ELF-1 (cell line): ENCODE results near the gene TAP2.

ENCODE experiments used
- DNase-seq: peaks from one replicate; pipeline ENCODE4 v3.0.0-alpha.2; 2016; ENCODE audit warnings: low read depth, low spot score

Gene TAP2

DNA sequence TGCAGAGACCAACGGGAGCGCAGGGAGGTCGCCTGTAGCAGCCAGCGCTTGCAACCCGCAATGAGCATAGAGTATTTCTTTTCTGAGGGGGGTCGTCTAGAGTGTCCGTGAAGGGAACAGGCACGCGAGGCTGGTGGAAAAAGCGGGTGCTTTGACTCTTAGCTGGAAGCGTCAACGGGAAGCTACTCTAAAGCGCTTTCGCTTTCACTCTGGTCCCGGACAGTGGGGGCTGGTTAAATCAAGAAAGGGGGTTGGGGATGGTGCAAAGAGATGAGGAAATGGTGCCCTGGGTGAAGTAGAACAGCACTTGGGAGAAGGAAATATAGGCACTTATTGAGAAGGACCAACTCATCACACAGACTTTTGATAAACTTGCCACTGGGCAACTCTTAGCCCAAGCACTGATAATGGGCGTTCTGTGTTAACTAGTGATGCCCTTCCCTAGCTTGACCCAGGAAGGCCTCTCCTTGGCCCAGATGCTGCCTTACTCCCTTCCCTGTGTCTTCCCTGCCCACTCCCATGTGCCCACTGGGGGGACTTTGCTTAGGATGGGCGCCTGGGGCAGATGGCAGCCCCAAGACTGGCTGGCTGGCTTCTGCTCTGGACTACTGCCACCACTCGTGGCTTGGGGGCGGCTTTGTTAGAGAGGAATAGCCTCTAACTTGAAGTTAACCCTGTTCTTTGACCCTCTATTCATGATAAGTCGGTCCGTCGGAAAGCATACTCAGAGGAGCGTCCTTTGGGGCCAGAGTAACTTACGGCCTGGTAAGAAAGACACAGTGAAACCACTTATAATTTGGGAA is 16.0 kb upstream of the TAP2 start:
- DNase-seq = no peak

- peak; percentile 94 for DNase-seq
These were observed 15.2 kb upstream of the TAP2 start, which contains the start of the genes PSMB9 and TAP1 for GRCh38 chr6:32853541-32854375. Gene PSMB9 (plus strand): TSS chr6:32854192. CDS start chr6:32854230, 38 bp downstream. Gene TAP1 (minus strand): TSS chr6:32853704. CDS start chr6:32853636, 68 bp downstream.

- peak; percentile 37 for DNase-seq
These were observed 14.5 kb upstream of the TAP2 start for GRCh38 chr6:32852844-32853540.

- no peak for DNase-seq
These were observed 13.7 kb upstream of the TAP2 start for GRCh38 chr6:32852018-32852843.

- DNase-seq = no peak
These were observed 12.5 kb upstream of the TAP2 start for GRCh38 chr6:32851025-32851424.

- no peak for DNase-seq
These were observed 10.6 kb upstream of the TAP2 start for GRCh38 chr6:32849126-32849525.

DNA sequence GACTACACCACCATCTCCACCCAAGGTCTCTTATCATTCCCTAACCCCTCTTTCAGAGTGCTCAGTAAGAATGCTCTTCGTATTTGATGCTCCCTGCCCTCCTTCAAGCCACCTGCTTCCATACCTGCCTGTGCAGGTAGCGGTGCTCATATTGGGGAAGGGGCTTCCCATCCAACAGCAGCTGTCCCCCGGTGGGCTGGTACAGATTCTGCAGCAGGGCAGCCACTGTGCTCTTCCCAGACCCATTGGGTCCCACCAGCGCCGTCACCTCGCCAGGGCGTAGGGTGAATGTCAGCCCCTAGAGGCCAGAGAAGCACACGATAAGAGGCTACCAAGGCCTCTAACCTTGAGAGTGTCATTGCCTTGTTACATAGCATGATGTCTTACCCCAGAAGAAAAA is 9.3 kb upstream of the TAP2 start:
- no peak for DNase-seq

DNA sequence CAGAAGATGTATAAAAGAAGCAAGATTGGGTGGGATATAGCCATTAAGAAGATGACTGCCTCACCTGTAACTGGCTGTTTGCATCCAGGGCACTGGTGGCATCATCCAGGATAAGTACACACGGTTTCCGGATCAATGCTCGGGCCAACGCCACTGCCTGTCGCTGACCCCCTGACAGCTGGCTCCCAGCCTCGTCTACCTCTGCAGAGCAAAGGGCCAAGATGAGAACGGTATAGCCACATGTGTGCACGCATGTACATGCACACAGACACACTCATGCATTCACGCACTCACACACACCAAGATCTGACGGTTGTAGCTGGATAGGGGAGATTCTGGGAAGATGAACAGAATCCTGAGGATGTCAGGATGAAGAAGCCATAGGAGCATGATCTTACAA is 8.5 kb upstream of the TAP2 start:
- no peak for DNase-seq

DNA sequence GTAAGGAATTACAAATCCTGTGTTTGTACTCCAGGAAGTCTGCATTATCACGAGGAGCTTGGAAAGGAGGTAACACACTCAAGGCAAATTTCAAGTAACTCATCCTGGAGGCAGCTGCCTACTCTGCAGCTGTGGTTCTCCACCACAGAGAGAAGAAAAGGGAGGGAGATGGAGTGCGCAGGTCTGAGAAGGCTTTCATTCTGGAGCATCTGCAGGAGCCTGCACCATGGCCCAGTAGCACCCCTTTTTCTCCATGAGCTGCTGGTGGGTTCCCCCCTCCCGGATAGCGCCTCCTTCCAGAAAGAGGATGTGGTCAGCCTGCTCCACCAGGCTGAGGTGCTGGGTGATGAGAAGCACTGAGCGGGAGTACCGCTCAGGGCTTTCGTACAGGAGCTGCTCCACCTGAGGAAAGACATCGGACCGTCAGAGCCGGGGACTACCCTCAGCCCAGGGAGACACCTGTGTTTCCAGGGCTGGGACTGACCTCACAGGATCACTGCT is 6.9 kb upstream of the TAP2 start:
- no peak for DNase-seq

GRCh38 chr6:32844839-32845383 is 6.4 kb upstream of the TAP2 start:
- DNase-seq = no peak

GRCh38 chr6:32843979-32844838 is 5.7 kb upstream of the TAP2 start, which contains the start of gene PSMB8:
Gene PSMB8 (minus strand): TSS chr6:32844047. CDS start chr6:32843996, 51 bp downstream.
- DNase-seq = peak; percentile 91

- no peak for DNase-seq
These were observed 4.9 kb upstream of the TAP2 start for GRCh38 chr6:32843331-32843978.

DNA sequence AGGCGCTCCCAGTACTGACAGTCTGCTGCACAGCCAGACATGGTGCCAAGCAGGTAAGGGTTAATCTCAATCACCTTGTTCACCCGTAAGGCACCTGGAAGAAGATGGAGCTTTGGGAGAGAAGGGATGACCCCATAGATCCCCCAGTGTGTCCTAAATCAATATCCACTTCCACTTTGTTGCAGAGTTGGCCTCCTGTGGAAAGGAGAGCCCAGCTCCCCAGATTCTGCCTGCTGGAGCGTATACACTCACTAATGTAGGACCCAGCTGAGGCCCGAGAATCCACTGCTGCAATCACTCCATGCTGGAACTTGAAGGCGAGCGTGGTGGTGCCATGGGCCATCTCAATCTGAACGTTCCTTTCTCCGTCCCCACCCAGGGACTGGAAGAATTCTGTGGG is 4.2 kb upstream of the TAP2 start:
- no peak for DNase-seq

DNA sequence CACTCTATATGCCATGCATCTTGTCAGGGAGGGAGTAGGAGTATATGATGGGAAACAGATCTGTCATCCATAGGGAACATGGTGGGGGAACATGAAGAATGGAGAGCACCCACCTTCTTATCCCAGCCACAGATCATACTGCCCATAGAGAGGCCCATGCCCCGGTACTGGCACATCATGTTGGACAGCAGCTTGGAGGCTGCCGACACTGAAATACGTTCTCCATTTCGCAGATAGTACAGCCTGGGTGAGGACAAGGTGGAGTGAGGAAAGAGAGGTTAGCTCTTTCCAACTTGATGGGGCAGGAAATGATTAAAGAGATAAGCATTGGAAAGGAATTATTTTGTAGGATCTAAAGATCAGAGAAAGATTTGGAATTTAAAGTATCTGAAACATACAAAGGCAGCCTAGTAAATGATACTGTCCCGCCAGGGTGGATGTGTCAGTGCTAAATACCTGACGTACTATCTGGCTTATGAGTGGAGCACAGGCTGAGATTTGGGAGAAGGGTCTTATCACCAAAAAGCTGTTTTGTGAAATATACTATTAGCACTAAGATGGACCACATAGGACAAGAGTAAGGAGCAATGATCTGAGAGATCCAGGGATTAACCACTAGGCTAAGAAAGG is 3.6 kb upstream of the TAP2 start:
- no peak for DNase-seq

GRCh38 chr6:32840604-32841246 is 2.2 kb upstream of the TAP2 start:
- no peak for DNase-seq

GRCh38 chr6:32839356-32839755 is 817 bp upstream of the TAP2 start:
- DNase-seq = no peak

- no peak for DNase-seq
These were observed 857 bp downstream of the TAP2 start for GRCh38 chr6:32837651-32838113.

DNA sequence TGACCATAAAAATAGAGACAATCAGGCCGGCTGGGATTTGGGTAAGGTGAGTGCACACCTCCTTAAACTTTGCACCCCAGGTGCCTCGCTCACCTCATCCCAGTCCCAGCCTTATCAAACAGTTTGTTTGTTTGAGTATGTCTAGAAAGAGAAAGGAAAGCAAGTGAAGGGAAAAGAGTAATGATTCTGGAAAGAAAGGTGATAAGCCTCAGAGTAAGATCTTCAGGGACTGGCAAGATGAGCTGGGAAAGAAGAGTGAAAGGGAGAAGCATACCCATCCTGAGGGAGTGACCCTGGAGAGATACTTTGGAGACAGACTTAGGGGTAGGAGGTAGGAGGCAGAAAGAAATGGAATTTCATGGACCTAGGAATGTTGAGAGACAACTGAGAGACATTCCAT is 1.7 kb downstream of the TAP2 start:
- no peak for DNase-seq
